IgD-negative memory B cell (primary cell): ENCODE data around the gene FGFR3. TPM values are rescaled to one million over a fixed set of nuclear protein-coding genes. Genes with fewer than 3 reads are reported as not detected.
A peak's percentile ranks its signal among the peaks of the same experiment; 100 is the strongest.

Experiments used
- H3K27ac Mint-ChIP-seq, 3 donors: one replicate each; pipeline ENCODE4 v1.8.0; 2020 to 2022; ENCODE audit warnings: mild to moderate bottlenecking in 3 of 3, mixed read lengths in 3 of 3, moderate library complexity in 1 of 3
- H3K27me3 Mint-ChIP-seq: one replicate; pipeline ENCODE4 v1.8.0; 2021; ENCODE audit warnings: mixed read lengths
- H3K36me3 Mint-ChIP-seq: one replicate; pipeline ENCODE4 v1.8.0; 2020; ENCODE audit warnings: mild to moderate bottlenecking, mixed read lengths
- H3K4me1 Mint-ChIP-seq, 3 donors: one replicate each; pipeline ENCODE4 v1.8.0; 2020 to 2022; ENCODE audit warnings: mixed read lengths in 3 of 3, mild to moderate bottlenecking in 1 of 3
- H3K4me3 Mint-ChIP-seq, 4 donors: one replicate each; pipeline ENCODE4 v1.8.0; 2020 to 2022; ENCODE audit warnings: mild to moderate bottlenecking in 4 of 4, mixed read lengths in 4 of 4, moderate library complexity in 3 of 4
- H3K9me3 Mint-ChIP-seq, 3 donors: one replicate each; pipeline ENCODE4 v1.8.0; 2020 to 2021; ENCODE audit warnings: mixed read lengths in 3 of 3, mild to moderate bottlenecking in 1 of 3
- polyA plus RNA-seq: library from polyadenylated mRNA; unstranded; fragments of 300-500 nt; fragmentation: Illumina TruSeq; gene quantifications from one replicate; pipeline ENCODE4 v1.2.3, GENCODE V29; 2021

FGFR3 gene
- polyA plus RNA-seq, 1 donor from 2014 or later, result 0.45 TPM

DNA sequence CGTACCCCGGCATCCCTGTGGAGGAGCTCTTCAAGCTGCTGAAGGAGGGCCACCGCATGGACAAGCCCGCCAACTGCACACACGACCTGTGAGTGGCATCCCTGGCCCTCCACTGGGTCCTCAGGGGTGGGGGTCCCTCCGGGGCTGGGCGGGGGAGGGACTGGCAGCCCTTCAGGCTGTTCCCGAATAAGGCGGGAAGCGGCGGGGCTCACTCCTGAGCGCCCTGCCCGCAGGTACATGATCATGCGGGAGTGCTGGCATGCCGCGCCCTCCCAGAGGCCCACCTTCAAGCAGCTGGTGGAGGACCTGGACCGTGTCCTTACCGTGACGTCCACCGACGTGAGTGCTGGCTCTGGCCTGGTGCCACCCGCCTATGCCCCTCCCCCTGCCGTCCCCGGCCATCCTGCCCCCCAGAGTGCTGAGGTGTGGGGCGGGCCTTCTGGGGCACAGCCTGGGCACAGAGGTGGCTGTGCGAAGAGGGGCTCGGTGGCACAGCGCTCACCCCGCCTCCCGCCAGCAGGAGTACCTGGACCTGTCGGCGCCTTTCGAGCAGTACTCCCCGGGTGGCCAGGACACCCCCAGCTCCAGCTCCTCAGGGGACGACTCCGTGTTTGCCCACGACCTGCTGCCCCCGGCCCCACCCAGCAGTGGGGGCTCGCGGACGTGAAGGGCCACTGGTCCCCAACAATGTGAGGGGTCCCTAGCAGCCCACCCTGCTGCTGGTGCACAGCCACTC lies 13.7 kb downstream of the FGFR3 start:
- no peaks in the 10 kb centered on the region for H3K36me3 Mint-ChIP-seq
- H3K27ac Mint-ChIP-seq, result no peak overlapping the region
- H3K27me3 Mint-ChIP-seq, result no peaks in the 10 kb centered on the region
- H3K4me3 Mint-ChIP-seq, result no peak overlapping the region
- no peaks in the 10 kb centered on the region for H3K9me3 Mint-ChIP-seq
- no peaks in the 10 kb centered on the region for H3K4me1 Mint-ChIP-seq

DNA sequence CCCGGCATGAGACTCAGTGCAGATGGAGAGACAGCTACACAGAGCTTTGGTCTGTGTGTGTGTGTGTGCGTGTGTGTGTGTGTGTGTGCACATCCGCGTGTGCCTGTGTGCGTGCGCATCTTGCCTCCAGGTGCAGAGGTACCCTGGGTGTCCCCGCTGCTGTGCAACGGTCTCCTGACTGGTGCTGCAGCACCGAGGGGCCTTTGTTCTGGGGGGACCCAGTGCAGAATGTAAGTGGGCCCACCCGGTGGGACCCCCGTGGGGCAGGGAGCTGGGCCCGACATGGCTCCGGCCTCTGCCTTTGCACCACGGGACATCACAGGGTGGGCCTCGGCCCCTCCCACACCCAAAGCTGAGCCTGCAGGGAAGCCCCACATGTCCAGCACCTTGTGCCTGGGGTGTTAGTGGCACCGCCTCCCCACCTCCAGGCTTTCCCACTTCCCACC lies 14.3 kb downstream of the FGFR3 start:
- no peaks in the 10 kb centered on the region for H3K36me3 Mint-ChIP-seq
- H3K4me1 Mint-ChIP-seq, result peaks cover 0 to under 1% (median 0%) of the 10 kb centered on the region in 3 donors
- no peaks in the 10 kb centered on the region for H3K27me3 Mint-ChIP-seq
- H3K9me3 Mint-ChIP-seq, result no peaks in the 10 kb centered on the region
- no peak overlapping the region for H3K27ac Mint-ChIP-seq
- no peak overlapping the region for H3K4me3 Mint-ChIP-seq

DNA sequence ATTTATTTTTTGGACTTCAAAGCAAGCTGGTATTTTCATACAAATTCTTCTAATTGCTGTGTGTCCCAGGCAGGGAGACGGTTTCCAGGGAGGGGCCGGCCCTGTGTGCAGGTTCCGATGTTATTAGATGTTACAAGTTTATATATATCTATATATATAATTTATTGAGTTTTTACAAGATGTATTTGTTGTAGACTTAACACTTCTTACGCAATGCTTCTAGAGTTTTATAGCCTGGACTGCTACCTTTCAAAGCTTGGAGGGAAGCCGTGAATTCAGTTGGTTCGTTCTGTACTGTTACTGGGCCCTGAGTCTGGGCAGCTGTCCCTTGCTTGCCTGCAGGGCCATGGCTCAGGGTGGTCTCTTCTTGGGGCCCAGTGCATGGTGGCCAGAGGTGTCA lies 15.3 kb downstream of the FGFR3 start:
- H3K4me3 Mint-ChIP-seq, result no peak overlapping the region
- H3K27ac Mint-ChIP-seq, result no peak overlapping the region
- H3K9me3 Mint-ChIP-seq, result no peaks in the 10 kb centered on the region
- H3K27me3 Mint-ChIP-seq, result no peaks in the 10 kb centered on the region
- no peaks in the 10 kb centered on the region for H3K36me3 Mint-ChIP-seq
- peaks cover 0 to 1% (median 0%) of the 10 kb centered on the region in 3 donors for H3K4me1 Mint-ChIP-seq

DNA sequence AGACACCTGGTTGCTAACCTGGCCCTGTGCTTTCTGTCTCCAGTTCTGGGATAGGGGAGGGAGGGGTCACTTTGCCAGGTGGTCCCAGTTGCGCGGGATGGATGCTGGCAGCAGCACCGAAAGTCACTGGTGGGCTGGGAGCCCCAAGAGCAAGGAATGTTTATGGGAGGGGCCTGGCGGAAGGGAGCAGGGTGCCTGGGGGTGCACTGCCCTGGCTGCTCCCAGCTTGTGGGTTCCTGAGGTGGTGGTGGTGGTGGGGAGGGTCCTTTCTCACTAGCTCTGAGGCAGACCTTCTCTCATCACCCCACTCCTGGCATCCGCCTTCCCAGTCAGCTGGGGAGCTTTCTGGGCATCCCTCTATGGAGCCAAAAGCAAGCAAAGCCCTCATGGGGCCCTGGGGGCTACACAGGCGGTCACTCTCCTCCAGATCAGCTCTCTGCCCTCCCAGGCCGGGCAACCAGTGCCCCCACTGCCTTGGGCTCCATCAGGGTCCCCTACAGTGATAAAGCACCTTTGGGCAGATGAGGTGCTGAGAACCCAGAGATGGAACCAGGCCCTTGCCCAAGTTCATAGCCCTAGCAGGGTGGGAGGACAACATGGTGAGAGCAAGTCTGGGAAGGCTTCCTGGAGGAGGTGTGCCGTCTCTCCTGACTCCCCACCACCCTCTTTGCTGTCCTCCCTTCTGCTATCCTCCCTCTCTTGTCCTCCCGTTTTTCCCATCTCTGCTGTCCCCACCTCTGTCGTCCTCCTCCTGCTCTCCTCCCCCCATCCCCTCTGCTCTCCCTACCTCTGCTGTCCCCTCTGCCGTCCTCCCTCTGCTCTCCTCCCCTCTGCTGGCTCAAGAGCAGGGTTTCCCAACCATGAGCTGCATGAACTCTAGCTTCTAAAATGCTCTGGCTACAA lies 16.0 kb downstream of the FGFR3 start:
- H3K9me3 Mint-ChIP-seq, result no peaks in the 10 kb centered on the region
- peaks cover 0 to 1% (median 0%) of the 10 kb centered on the region in 3 donors for H3K4me1 Mint-ChIP-seq
- no peak overlapping the region for H3K4me3 Mint-ChIP-seq
- no peaks in the 10 kb centered on the region for H3K27me3 Mint-ChIP-seq
- no peaks in the 10 kb centered on the region for H3K36me3 Mint-ChIP-seq
- no peak overlapping the region for H3K27ac Mint-ChIP-seq

DNA sequence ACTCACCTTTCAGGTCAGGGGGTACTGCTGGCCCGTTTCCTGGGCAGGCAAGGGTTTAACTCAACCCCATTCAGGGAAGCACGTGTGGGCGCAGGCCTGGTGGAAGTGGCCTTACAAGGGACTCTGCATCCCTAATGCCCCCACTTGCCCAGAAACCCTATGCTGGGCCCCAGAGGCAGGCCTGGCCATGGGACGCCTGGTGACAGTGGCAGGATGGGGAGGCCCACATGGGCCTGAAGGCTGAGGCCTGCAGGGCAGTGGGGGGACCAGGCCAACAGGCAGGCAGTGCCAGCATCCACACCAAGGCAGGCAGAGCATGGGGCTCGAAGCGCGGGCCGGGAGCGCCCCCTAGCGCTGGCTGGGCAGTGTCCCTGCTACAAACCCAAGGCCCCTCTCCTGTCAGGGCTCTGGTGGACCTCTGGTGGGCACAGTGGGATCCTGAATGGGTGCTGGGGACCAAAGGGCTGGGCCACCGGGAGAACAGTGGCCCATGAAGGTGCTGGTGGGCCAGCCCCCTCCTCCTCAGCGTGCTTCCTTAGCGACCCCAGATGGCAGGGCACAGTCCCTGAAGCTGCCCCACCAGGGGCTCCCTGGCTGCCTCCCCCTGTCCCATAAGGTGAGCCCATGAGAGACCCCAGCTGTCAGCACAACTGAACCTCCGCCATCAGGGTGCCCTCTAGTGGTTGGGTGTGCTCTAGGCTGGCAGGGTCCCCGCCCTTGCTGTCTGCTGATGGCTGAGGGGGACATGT lies 16.8 kb downstream of the FGFR3 start:
- H3K4me1 Mint-ChIP-seq, result peaks cover 0 to 1% (median 0%) of the 10 kb centered on the region in 3 donors

DNA sequence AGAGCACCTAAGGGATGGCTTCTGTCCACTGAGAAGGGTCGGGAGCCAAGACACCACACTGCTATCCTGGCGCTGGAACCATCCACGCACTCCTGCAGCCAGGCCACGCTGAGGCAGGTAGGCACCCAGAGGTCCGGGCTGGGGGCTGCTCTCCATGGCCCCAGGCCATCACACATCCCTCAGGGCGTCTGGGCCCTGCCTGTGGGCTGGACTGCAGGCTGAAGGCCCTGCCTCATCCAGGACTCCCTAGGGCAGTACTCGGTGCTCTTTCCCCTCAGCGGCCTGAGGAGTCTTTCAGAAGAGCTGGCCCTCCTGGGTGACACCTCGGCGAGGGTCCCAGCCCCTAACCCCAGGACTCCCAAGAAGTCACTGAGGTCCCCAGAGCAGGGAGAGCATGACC lies 17.7 kb downstream of the FGFR3 start:
- Mint-ChIP-seq H3K4me3 (no peak overlapping the region), H3K27ac (no peak overlapping the region), H3K9me3 (no peaks in the 10 kb centered on the region), H3K4me1 (peaks cover 0 to 1% (median 0%) of the 10 kb centered on the region in 3 donors), H3K27me3 (no peaks in the 10 kb centered on the region), H3K36me3 (no peaks in the 10 kb centered on the region)

More for the DNA sequence above, 16.8 kb downstream of the FGFR3 start:
- no peaks in the 10 kb centered on the region for H3K9me3 Mint-ChIP-seq
- no peaks in the 10 kb centered on the region for H3K27me3 Mint-ChIP-seq
- no peak overlapping the region for H3K27ac Mint-ChIP-seq
- no peaks in the 10 kb centered on the region for H3K36me3 Mint-ChIP-seq
- no peak overlapping the region for H3K4me3 Mint-ChIP-seq

DNA sequence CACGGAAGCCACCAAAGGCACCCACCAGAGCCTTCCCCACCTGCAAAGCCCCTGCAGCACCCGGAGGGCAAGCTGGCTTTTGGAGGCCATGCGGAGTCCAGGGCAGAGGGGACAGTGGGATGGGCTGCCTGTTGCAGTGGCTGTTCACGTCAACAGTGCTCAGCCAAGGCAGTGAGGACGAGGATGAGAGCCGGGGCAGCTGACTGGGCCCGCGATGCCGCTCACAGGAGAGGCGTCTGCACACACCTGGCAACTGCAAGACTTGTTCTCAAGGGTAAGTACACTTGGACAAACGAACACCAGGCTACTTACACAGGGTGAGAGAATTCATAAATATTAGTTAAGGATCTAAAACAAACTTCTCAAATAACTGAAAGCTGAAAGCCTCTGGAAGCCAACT lies 19.6 kb downstream of the FGFR3 start:
- Mint-ChIP-seq H3K27ac (no peak overlapping the region), H3K4me1 (peaks cover 0 to 1% (median 0%) of the 10 kb centered on the region in 3 donors), H3K36me3 (peaks cover 2% of the 10 kb centered on the region), H3K9me3 (no peaks in the 10 kb centered on the region), H3K4me3 (no peak overlapping the region), H3K27me3 (no peaks in the 10 kb centered on the region)

DNA sequence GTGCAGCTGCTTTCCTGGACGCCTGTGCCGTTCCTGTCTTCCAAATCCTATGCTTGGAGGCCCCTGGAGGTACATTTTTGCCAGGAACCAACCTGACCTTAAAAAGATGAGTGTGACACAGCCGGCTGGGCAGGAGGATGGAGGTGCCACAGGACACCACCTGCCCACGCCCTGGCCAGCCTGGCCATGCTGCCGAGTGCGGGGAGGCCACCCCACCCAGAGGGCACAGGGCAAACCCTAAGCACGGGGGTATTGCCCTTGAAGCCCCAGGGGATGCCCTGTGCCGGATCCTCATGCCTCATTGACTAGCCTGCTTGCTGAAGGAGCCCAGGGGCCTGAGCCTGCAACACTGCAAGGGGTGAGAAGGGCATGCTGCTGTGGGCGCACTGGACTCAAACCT lies 20.1 kb downstream of the FGFR3 start:
- no peak overlapping the region for H3K4me3 Mint-ChIP-seq
- H3K27ac Mint-ChIP-seq, result peak overlapping the region in 1 of 3 donors; percentile 27
- H3K27me3 Mint-ChIP-seq, result no peaks in the 10 kb centered on the region

DNA sequence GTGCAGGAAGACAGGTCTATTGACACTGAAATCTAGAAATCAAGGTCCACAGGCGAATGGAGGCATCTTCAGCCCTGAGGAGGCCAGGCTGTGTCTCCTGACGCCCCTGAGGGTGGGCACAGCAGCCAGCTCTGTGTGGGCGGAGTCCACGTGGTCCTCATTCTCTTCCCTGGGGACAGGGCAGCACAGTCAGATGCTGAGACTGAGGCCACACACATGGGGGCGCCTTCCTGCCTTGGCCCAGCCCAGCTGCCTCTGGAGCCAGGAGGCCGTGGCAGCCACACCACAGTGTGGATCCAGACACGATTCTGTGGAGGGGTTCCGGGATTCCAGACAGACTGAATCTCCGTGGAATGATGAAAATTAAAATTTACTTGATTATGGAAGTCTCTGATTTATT lies 20.8 kb downstream of the FGFR3 start:
- Mint-ChIP-seq H3K4me1 (peaks cover 0 to 1% (median 0%) of the 10 kb centered on the region in 3 donors), H3K27ac (peak overlapping the region in 1 of 3 donors; percentile 27), H3K27me3 (no peaks in the 10 kb centered on the region), H3K9me3 (no peaks in the 10 kb centered on the region), H3K4me3 (no peak overlapping the region), H3K36me3 (peaks cover 2% of the 10 kb centered on the region)

More for the DNA sequence above, 20.1 kb downstream of the FGFR3 start:
- Mint-ChIP-seq H3K36me3 (peaks cover 2% of the 10 kb centered on the region), H3K4me1 (peaks cover 0 to 1% (median 0%) of the 10 kb centered on the region in 3 donors), H3K9me3 (no peaks in the 10 kb centered on the region)

DNA sequence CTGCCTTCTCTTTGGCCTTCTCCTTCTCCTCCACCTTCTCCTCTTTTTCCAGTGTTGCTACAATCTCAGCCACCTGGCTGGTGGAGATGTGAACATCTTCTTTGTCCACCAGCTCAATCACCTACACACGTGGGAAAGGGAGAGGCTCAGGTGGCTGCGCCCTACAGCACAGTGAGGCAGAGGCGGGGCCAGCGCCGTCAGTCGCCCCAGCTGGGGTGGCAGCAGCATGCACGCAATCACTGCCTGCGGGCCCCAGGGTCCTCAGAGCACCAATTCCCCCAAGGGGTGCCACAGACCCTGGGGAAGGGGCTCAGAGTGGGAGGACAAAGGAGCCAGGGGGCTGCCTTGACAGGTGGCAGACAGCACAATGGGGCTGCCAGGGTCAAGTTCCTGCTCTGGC lies 21.4 kb downstream of the FGFR3 start:
- Mint-ChIP-seq H3K27me3 (no peaks in the 10 kb centered on the region), H3K27ac (no peak overlapping the region), H3K4me3 (no peak overlapping the region), H3K4me1 (peaks cover 0 to 1% (median 0%) of the 10 kb centered on the region in 3 donors), H3K36me3 (peaks cover 2% of the 10 kb centered on the region), H3K9me3 (no peaks in the 10 kb centered on the region)

DNA sequence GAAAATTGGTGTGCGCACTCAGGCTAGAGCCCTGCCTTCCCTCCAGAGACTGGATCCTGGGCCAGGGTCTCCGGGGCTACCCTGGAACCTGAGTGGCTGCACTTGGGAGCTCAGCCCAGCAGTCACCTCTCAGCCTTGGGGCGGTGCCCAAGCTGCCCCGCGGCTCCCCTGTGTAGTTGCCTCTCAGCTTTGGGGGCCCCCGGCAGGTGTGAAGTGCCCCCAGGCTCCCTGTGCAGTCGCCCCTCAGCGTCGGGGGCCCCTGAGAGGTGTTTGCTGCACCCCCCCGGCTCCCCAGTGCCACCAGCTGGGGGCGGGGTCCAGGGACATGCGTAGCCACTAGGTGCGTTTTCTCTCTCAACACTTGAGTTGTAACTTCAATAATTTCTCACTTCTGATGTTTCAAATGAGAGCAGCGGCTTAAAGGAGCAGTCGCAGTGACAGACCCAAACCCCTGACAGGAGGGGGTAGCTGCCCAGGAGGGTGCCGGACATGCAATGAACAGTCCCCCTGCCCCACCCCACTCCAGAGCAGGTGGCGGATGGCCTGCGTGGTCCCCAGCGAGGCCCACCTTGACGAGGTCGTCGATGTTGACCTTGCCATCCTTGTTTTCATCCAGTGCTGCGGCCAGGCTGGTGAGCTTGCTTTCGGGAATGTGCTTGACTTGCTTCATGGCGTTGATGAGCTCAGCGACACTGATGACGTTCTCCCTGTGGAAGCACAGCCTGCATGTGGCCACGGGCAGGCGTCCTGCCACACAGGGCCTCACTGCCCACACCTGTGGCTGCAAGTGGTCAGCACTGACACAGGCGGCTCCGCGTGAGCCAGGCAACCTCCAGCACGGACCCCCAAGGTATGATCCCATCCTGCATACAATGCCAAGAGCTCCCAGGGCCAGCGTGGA lies 22.3 kb downstream of the FGFR3 start:
- Mint-ChIP-seq H3K36me3 (peaks cover 2% of the 10 kb centered on the region), H3K4me1 (peaks cover 0 to 1% (median 0%) of the 10 kb centered on the region in 3 donors), H3K4me3 (no peak overlapping the region), H3K27ac (no peak overlapping the region), H3K9me3 (no peaks in the 10 kb centered on the region), H3K27me3 (no peaks in the 10 kb centered on the region)

DNA sequence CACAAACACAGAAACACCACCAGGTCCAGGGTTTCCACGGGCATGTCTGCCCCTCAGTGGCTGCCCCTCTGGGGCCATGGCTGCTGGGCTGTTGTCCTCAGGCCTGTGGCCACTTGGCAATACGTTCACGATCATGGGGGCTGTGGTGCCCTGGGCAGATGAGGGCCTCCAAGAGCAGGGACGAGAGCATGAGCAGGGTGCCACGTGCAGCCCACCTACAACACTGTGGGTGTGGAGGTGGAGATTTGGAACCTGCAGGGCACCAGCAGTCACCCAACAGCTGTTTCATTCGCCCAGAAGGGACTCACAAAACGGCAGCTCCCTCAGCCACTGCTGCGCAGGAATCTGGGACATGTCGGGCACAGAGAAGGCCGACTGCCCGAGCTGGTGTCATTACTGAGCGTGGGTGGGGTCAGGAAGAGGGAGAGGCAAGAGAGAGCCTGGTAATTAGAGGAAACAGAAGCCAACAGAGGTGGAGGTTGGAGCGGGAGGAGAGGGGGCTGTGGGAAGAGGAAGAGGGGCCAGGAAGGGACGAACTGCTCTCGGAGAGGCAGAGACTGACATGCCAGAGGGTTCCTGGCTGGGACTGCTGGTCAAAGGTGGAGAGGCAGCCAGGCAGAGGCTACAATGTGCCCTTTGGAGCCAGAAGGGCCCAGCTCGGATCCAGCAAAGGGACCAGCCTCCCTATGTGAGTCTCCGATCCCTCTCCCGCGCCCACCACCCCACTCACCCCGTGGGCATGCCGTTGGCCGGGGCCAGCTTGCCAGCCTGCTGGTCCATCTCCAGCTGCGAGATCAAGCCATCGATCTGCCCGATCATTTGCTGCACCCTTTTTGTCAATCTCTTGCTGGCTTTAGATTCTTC lies 23.1 kb downstream of the FGFR3 start:
- Mint-ChIP-seq H3K27ac (peak overlapping the region in 1 of 3 donors; percentile 72), H3K4me3 (no peak overlapping the region), H3K27me3 (no peaks in the 10 kb centered on the region), H3K36me3 (peaks cover 2% of the 10 kb centered on the region), H3K9me3 (no peaks in the 10 kb centered on the region), H3K4me1 (peaks cover 0 to 1% (median 0%) of the 10 kb centered on the region in 3 donors)

DNA sequence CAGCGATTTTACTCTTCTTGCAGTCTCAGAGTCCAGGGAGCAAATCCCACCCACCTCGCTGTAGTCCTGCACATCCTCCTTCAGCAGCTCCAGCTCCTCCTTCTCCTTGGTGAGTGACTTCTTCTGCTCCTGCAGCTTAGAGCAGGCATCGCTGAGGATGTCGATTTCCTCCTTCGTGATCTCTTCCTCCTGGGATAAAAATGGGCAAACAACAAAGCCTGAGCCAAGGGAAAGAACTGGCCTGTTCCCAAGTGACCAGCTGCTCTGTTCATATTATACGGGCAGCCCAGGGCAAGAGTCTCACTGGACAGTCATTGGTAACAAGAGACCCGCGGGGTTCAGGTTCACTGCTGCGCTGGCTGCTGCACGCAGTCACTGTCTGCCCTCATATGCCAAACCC lies 26.2 kb downstream of the FGFR3 start:
- H3K27ac Mint-ChIP-seq, result no peak overlapping the region
- no peaks in the 10 kb centered on the region for H3K9me3 Mint-ChIP-seq
- H3K27me3 Mint-ChIP-seq, result no peaks in the 10 kb centered on the region
- no peak overlapping the region for H3K4me3 Mint-ChIP-seq
- peaks cover 0 to 2% (median 0%) of the 10 kb centered on the region in 3 donors for H3K4me1 Mint-ChIP-seq
- peaks cover 2% of the 10 kb centered on the region for H3K36me3 Mint-ChIP-seq
